GM19468 (cell line): ENCODE data around the gene PRR23B.
"Not testable (repeated sequence)": the region's sequence is repeated elsewhere in the genome, so short reads cannot be mapped to it uniquely, and the experiment has no call there.

ENCODE experiments used
- ATAC-seq: cut with Tn5 transposase; IDR thresholded peaks from one replicate; pipeline ENCODE4 v1.9.1; 2021; ENCODE audit warnings: mild to moderate bottlenecking, moderate library complexity, moderate number of reproducible peaks; ENCODE audit not compliant: unreplicated experiment; ENCODE audit errors: extremely low read depth

Gene PRR23B

DNA sequence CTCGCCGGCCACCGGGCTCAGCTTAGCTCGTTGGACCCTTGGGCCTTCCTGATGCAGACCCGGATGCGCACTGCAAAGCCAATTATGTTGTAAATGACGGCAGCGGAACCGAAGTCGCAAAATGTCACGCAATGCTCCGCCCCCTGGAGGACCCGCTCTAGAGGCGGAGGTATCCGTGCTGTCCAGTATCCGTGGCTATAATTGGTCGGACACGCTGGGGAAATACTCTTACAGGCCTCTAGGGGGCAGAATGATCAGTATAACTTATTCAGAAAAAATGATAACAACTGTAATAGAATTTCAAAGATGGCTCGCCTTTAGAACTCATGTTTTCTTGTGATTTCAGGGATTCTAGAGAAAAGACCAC lies at the start of gene PRR23B:
Gene PRR23B, minus strand, starts transcription at position 59 of the 367 bp plus-strand sequence. CDS start 265 bp downstream, outside the sequence.
- ATAC-seq, result no peak

DNA sequence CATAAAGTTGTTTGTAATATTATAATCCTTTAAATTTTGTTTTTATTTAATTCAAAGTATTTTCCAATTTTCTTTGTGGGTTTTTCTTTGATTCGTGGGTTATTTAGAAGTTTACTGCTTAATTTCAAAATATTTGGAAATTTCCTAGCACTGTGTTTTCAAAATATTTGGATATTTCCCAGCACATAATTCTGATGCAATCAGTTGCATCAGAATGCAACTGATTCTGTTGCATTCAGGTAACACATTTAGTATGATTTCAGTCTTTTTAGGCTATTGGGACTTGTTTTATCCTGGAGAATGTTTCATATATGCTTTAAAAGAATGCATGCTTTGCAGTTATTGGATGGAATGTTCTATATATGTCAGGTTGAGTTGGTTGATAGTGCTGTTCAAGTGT lies 42.2 kb upstream of the PRR23B start:
- no peak for ATAC-seq

- ATAC-seq, result no peak
These were observed 32.3 kb upstream of the PRR23B start for GRCh38 chr3:139052802-139053600.

DNA sequence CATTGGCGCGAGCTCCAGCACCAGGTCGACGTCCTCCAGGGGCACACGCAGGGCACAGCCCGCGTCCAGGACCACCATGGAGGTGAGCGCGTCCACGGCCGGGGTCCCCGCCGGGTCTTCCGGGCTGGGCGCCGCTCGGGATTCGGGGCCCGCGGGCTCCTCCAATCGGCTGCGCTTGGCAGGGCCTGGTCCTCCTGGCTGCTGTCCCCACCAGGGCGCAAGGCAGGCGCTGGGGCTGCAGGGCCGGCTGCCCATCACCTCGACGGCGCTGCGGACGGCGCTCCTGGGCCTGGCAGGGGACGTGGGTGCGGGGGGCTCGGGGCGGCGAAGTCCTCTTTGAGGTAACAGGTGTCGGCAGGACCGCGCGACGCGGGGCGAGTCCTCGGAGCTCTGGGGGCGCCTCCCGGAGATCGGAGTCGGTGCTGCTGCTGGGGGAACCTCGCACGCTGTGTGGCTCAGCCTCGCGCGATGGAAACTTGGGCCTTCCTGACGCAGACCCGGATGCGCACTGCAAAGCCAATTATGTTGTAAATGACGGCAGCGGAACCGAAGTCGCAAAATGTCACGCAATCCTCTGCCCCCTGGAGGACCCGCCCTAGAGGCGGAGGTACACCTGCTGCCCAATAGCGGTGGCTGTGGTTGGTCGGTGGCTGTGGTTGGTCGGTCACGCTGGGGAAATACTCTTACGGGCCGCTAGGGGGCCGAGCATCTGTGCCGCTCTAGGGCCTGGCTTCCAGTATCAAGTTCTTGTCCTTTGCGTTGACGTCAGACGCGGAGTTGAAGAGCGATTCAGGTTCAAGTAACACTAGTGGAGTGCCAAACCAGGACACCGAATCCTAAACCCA lies 23.9 kb upstream of the PRR23B start, which contains the start of gene PRR23C:
Gene PRR23C, minus strand, starts transcription at position 527 of the 845 bp plus-strand sequence. Its CDS starts 272 bp downstream, at position 255.
- no peak for ATAC-seq

- ATAC-seq, result no peak
These were observed 23.0 kb upstream of the PRR23B start for GRCh38 chr3:139043554-139044365.

GRCh38 chr3:139037478-139037877 lies 16.8 kb upstream of the PRR23B start:
- ATAC-seq, result no peak

- ATAC-seq, result no peak
These were observed 11.7 kb upstream of the PRR23B start for GRCh38 chr3:139032326-139033002.

DNA sequence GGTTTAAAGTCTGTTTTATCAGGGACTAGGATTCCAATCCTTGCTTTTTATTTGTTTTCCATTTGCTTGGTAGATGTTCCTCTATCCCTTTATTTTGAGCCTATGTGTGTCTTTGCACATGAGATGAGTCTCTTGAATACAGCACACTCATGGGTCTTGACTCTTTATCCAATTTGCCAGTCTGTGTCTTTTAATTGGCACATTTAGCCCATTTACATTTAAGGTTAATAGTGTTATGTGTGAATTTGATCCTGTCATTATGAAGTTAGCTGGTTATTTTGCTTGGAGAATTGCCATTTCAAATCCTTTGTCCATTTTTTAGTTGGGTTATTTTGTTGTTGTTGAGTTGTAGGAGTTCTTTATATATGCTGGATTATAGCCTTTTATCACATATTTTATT lies 9.8 kb upstream of the PRR23B start:
- ATAC-seq, result not testable (repeated sequence)

- ATAC-seq, result no peak
These were observed 4.2 kb upstream of the PRR23B start for GRCh38 chr3:139024968-139025367.

GRCh38 chr3:139020036-139020867 lies 474 bp downstream of the PRR23B start:
- no peak for ATAC-seq

DNA sequence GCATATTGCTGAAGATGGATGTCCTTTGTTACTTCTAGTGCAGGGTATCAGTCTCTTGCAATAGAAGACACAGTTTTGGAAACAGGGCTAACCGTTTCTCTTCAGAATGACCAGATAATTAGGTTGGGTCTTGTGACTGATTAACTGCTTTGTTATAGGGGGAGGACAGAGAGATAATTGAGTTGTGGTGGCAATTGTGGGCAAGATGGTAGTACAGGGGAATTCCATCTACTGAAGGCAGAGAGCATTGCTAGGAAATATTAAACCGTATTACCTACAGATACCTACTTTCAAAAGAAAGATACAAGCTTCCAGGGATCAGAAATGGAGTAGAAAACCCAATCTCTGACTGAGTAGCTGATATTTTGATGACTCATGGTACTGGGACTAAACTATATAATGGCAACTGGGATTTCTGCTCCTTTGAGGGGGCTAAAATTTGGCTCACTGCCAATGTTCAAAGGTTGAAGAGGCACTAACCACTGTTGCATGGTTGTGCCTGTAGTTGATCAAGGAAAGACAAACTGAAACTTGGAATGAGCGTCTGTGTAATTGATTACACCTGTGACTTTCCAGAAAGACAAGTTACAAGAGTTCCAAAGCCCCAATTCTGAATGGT lies 4.2 kb downstream of the PRR23B start:
- ATAC-seq, result no peak

- ATAC-seq, result no peak
These were observed 14.5 kb downstream of the PRR23B start, which contains the start of gene PRR23A for GRCh38 chr3:139006051-139006716. TSS of gene PRR23A (minus strand) at chr3:139006268. CDS start at chr3:139006268, 0 bp downstream.

DNA sequence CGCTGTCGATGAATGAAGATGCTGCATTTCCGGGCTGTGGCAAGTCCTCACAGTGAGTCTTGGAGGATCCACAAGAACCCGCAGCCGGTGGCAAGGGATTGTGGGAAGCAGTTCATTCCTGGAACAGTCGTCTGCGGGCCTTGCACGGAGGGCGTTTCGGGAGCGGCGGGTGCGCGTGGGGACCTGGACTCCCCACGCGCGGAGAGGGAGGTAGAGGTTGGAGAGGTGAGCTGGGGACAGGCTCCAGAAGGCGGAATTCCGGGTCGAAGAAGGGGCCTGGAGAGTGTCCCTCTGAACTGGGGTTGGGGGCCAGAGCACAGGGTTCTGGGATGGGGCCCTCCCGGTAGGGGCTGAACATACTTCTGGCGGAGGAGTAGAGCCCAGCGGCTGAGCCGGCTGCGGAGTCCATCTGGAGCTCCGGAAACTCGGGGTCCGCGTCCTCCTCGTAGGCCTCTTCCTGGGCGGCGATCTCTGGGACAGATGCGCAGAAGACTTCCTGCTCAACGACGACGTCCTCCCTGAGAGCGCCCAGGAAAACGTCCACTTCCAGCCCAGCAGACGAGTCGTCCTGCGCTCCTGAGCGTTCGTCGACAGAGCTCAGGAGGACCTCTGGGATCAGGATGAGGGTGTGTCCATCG lies 15.3 kb downstream of the PRR23B start:
- no peak for ATAC-seq

DNA sequence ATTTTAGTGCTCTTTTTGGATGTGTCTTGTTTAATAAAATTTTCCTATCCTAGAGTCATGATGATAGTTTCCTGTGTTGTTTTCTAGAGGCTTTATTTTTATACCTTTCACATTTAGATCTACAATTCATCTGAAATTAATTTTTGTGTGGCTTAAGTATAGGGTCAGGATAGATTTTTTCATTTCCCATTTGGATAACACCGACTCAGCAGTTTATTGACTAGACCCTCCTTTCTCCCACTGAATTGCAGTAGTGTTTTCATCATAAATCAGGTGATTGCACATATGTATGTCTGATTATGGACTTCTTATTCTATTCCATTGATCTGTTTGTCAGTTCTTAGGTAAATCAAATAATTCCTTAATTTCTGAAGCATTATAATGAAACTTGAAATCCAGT lies 25.0 kb downstream of the PRR23B start:
- ATAC-seq, result no peak

DNA sequence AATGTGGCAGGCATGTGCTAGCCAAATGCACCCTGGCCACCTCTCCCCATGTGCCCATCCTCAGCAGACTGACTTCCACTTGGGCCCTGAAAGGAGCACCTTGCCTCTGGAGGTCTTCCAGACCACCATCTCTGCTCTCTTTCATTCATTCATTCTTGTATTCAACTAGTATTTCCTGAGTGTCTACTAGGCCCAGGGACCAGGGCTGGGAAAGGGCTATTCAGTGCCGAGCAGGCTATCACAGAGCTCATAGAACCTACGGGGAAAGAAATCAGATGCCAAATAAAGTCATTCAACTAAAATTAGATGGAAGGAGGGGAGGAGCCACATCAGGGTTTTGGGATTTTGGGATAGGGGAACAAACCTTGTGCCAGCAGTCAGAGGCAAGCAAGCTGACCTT lies 33.5 kb downstream of the PRR23B start:
- ATAC-seq, result no peak

DNA sequence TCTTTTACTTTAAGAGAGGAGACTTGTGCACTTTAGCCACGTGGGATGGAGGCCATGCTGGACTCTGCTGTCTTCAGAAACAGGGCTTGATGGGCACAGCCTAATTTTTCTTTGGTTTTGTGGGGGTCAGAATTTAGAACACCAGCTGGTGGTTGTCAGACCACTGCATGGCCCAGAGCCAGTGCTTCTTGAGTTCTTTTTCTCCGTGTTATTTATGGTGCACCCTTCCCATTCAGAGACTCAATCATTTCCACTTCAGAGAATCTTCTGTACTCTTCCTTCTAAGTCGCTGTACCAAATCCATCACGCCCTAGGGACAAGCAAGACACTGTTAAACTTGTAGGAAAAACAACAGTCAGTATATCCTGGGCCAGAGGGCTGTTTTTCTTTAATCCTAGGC lies 34.8 kb downstream of the PRR23B start:
- no peak for ATAC-seq

DNA sequence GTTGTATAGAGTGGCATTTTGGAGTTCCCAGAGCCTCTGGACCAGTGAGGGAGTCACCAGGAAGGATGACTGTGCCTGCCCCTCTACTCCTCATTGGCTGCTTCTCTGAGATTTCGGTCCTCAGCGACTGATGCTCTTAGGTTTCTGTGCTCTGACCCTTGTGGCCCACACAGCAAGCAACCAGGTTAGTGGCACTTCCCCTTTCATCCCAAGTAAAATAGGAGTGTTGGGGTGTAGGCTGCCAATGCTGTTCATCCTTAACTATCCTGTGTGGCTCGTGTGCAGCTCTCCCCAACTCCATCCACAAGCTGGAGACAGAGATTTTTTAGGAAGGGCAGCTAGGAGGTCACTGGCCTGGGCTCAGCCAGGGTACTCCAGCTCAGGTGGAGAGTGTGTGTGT lies 35.9 kb downstream of the PRR23B start:
- ATAC-seq, result no peak
